A172 (cell line): ENCODE measurements around the gene NUP214. TPM values are rescaled to one million over a fixed set of nuclear protein-coding genes. Genes with fewer than 3 reads are reported as not detected.
"Not testable (repeated sequence)": the region's sequence is repeated elsewhere in the genome, so short reads cannot be mapped to it uniquely, and the experiment has no call there.

Experiments
- DNase-seq: peaks from one replicate; pipeline ENCODE4 v3.0.0-alpha.2; 2015; ENCODE audit warnings: low spot score
- total RNA-seq: library from RNA; depleted of rRNA; stranded (reverse); fragments of >200 nt; shearing (Covaris generic); gene quantifications from 2 replicates; pipeline ENCODE4 v1.2.3, GENCODE V29; 2014

Gene NUP214
- total RNA-seq, 1 experiment from 2014 or later, result 16.2 TPM

DNA sequence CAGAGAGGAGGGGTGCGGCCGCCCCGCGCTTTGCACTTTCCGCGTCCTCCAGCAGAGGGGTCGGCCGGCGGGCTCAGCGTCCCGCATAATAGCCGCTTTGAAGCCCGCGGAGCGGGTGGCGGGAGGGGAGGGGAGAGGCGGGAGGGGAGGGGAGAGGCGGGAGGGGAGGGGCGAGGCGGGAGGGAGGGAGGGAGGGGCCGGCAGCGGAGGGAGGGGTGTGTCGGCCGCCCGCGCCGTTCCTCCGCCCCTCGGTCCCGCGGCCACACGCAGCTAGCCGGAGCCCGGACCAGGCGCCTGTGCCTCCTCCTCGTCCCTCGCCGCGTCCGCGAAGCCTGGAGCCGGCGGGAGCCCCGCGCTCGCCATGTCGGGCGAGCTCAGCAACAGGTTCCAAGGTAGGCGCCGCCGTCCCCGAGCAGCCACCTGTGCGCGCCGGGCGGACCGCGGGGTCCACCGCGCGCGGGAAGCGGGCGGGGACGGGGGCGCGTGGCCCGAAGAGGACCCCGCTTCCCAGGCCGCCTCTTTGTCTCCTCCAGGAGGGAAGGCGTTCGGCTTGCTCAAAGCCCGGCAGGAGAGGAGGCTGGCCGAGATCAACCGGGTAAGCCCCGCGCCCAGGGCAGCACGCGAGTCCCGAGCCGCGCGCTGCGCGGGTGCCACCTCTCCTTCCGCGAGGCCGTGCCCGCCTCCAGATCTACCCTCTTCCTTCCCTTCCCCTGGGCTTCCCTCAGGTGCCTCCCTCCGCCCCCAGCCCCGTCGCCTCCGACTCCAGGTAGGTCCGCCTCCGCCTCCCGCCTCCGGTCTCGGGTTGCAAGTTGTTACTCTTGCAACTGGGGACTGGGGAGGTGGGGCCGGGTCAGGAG, 28.9 kb upstream of the NUP214 start, which contains the start of gene AIF1L:
Gene AIF1L, plus strand, starts transcription at position 263 of the 857 bp plus-strand sequence. Its CDS starts 99 bp downstream, at position 362.
- DNase-seq, result no peak

DNA sequence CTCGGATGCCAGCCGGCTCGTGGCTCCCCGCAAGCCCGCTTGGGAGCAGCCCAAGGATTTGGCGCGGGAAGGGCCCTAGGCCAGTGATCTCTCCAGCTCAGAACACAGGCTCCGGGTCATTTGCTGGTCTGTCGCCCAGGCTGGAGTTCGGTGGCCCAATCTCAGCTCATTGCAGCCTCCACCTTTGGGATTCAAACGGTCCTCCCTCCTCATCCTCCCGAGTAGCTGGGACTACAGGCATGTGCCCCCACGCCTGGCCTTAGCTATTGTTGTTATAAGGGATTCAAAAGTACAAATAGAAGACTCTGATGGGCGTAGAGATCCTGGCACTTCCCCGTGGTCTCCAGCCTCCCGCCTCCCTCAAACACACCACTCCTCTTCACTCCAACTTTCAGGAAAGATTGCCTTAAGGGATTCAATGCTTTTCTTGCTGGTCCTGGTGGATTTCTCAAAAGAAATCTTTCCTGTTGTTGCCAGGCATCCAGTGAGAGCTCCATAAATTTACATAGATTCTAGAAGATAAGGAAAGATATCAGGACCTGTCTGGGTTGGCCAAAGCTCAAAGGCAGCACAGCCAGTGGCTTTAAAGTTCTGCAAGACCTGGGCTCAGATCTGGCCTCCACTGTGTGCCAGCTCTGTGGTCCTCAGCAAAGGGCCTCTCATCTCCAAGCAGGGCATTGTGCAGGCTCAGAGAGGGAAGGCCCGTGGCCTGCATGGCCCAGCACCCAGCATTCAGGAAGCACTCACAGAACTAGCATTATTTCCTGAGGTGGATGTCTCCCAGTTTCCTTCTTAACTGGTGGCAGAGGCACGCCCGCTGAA, 28.0 kb upstream of the NUP214 start:
- DNase-seq, result no peak

DNA sequence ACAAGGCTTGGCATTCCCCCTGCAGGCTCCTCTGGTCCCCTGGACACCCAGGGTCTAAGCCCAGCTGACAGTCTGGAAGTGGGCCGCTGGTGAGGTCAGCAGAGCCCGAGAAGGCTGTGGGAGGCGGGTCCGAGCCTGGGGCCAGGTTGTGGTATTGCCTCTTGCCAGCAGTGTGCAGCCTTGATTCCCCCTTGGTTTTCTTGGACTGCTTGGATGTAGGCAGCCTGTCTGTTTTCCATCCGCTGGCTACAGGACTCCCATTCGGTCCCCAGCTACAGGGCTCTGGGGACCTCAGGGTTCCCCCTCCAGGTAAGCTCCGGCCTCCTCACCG, 27.5 kb upstream of the NUP214 start:
- DNase-seq, result no peak

DNA sequence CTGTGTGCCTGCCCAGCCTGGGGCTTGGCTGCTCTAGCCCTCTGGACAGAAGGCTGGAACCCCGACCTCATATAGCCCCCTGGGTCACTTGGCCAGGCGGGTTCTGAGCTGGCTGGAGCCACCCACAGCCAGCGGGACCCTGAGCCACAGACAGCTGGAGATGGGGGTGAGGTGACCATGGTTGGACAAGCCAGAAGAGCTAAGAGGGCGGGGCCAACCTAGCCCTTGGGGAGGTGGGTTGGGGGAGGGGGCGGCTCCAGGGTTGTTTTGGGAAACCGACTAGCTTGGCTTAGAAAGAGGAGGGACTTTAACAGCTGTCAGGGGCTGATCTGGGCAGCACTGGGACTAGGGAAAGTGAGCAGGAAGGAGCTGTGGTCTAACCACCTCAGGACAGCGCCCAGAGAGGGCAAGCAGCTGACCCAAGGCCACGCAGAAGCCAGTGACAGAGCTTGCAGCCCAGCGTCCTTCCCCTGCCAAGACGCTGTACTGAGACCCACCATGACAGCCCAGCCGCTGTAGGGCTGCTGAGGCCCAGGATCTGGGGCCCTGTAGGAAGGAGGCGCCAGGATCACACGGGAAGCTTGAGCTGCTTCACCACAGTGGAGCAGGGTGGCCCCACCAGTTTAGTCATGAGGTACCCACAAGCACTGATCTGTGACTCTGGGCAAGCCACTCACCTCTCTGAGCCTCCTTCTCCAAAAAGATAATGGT, 26.8 kb upstream of the NUP214 start:
- no peak for DNase-seq

DNA sequence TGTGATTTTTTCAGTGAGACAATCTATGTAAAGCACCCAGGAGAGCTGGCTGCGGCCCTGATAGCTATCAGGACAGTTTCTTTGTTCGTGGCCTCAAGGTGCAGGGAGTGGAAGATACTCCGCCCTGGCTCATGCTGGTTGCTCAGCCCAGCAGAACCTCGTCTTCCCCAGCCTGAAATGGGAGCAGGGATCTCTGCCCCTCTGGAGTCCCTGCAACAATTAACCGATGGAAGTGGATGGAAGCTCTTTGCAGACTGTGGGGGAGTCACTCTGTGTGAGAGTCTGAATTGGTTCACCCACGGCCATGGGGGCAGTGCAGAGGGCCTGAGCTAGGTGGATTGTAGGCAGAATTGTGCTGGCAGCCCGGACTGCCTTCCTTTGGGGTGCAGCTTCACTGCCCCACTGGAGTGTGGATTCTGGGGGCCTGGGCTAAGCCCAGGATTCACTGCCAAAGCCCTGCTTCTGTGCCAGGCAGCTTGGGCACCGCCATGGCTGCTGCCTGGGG, 26.2 kb upstream of the NUP214 start:
- no peak for DNase-seq

DNA sequence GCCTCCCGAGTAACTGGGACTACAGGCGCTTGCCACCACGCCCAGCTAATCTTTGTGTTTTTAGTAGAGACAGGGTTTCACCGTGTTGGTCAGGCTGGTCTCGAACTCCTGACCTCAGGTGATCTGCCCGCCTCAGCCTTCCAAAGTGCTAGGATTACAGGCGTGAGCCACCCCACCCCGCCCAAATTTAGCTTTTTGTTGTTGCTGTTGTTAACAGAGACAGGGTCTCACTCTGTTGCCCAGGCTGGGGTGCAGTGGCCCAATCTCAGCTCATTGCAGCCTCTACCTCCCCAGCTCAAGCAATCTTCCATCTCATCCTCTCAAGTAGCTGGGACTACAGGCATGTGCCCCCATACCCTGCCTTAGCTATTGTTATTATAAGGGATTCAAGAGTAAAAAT, 25.5 kb upstream of the NUP214 start:
- not testable (repeated sequence) for DNase-seq

DNA sequence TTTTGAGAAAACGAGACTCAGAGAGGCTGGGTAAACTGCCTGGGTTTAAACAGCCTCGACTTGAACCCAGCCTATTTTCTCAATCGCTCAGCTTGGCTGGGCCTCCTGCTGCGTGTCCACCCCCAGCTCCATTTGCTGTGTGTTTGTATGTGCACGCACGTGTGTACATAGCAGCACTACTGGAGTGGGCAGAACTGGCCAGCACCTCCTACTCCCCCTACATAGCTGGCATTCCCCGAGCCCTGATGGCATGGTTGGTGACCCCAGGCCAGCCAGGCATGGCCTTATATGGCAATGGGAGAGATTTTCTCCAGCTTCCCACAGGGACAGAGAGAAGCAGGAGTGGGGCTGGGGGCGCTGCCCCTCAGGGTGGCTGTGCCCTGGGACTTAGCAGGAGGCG, 24.9 kb upstream of the NUP214 start:
- no peak for DNase-seq

DNA sequence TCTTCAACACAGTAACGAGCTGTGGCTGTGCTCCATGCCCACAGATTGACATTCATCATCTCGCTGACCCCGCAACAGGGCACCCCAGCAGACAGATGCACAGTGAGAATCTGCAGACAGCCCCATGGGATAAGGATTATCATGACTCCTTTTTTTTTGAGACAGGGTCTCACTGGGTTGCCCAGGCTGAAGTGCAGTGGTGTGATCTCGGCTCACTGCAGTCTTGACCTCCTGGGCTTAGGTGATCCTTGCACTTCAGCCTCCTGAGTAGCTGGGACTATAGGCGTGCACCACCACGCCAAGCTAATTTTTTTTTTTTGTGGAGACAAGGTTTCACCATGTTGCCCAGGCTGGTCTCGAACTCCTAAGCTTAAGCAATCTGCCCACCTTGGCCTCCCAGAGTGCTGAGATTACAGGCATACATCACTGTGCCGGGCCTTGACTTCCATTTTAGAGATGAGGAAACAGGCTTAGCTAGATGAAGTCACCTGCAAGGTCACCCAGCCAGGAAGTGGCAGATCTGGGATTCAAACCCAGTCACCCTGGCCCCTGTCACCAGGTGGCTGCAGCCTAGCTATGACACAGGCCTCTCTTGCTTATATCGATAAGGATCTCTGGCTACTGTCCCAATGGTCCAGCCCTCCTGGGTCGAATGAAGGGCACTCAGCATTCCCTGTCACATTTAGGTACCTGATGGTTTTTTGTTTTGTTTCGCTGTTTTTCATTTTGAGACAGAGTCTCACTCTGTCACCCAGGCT, 24.0 kb upstream of the NUP214 start:
- no peak for DNase-seq

DNA sequence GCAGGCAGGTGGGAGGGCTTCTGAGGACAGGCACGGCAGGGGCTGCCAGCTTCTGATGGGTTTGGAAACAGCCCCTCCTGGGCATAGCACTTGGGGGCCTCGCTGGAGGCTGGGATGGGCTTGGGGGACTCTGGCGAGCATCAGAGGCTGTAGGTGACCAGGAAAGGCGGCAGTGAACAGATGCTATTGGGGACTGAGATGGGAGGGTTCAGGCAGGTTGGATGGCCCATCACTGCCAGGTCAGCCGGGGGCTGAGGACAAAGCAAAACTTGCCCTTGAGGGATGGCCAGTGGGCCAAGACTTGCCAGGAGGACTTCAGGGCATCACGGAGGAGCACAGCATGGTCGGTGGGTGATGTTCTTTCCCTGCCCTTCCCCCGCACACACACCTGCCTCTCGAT, 22.4 kb upstream of the NUP214 start:
- no peak for DNase-seq

DNA sequence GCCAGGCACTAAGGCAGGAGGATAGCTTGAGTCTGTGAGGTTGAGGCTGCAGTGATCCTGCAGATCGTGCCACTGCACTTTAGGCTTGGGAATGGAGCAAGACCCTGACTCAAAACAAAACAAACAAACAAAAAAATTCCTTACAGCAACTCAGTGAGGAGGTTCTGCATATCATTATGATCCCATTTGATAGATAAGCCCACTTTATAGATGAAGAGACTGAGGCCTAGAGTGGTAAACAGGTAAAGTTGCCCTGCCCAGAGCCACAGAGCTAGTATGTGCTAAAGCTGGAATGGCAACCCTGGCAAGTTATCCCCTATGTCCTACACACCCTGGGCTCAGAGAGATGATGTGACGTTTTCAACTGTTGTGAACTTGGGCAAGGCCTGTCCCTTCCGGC, 21.9 kb upstream of the NUP214 start:
- no peak for DNase-seq

DNA sequence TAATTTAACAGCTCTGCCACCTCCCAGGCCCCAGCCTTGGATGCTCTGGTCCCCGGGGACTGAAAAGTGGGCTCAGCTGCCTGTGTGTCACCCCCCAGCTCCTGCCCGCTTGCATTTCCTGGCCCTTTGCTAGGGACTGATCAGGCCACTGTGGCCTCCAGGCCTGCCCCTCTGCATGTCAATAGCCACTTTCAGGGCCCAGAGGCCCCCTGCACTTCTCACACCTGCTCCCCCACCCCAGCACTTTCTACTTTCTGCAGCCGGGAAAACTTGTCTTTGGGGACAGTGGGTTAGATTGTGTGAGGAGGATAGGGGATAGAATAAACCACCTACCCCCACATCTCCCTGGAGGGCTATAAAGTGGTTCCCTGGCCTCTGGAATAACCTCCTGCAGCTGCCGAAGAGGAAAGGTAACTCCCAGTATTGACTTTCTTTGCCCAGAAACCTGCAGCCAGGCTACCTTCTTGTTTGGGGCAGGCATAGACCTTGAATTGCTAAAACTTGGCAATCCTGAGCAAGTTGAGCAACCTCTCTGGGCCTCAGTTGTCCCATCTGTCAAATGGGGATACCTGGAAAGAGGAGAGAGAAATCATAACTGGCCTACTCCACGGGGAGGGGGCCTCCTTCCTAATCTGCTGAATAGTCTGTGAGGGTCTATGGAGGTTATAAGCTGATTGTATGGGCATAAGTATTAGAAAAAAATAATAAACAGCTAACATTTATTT, 21.2 kb upstream of the NUP214 start:
- DNase-seq, result no peak

DNA sequence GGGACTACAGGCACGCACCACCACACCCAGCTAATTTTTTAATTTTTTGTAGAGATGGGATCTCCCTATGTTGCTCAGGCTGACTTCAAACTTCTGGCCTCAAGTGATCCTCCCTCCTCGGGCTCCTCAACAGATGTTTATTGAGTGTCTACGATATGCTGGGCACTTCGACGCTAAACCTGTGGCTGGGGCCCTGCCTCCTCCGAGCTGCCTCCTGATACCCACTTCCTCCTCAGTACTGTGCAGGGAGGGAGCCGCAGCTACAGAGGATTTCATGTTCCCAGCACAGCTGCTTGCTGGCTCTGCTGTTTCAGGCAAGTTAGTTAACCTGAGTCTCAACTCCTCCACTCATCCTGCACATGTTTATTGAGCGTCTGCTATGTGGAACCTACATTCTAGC, 19.4 kb upstream of the NUP214 start:
- DNase-seq, result no peak

DNA sequence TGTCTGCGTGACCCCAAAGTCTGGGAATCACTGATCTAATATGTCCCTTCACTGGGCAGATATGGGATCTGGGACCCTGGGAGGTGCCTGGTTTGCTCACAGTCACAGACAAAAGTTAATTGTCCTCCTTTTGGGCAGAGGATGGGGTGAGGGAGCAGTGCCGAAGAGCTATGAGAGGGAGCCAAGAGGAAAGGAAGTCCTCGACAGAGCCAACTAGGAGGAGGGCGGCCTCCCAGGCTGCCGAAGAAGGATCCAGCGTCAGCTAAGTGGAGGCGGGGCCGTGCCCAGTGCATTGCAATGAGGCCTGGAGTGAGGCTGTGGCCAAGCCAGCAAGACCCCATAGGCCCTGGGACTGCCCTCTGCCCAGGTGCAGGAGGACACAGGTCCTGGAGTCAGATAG, 17.6 kb upstream of the NUP214 start:
- no peak for DNase-seq

DNA sequence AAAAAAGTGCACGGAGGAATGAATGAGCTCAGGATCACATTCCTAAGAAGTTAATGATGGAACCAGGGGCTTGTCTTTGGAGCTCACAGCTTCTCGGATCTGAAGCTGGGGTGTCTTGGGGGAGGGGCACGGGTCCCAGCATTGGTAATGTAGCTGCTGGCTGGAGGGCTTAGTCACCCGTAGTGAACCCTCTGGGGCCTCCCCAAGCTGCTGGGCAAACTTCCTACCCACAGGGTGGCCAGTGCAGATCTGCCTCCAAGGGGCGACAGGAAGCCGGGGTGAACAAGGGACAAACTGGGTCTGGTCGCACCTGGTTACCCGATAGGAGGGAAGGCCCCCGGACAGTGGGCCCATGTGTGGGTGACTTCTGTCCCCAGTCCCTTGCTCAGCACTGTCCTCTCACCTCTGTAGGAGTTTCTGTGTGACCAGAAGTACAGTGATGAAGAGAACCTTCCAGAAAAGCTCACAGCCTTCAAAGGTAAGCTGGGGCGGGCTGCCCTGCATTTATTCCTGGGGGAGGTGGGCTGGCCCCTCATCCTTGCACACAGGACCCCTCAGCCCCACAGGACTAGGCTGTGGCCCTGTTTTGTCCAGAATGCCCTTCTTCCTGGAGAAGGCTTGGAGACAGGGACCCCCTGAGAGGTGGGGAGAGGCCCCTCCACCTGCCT, 14.1 kb upstream of the NUP214 start:
- DNase-seq, result no peak

DNA sequence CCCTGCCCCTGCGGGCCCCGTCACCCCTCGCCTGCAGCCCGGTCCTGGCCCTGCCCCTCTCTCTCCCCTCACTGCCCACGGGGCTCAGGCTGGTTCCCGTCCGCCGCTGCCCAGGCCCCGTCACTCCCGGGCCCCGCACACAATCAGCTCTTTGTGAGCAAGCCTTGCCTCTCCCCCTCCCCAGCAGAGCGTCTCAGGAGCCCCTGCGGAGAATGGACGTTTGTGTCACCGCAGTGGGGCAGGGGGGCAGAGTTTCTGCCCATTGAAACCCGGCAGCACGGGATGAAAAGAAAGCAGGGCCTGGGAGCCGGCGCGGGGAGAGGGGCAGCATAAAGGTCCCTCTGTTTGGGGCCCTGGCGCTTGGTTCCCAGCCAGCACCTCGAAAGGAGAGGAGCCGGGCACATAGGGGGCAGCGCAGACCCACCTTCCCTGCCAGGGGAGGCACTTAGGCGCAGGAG, 13.5 kb upstream of the NUP214 start:
- DNase-seq, result no peak

DNA sequence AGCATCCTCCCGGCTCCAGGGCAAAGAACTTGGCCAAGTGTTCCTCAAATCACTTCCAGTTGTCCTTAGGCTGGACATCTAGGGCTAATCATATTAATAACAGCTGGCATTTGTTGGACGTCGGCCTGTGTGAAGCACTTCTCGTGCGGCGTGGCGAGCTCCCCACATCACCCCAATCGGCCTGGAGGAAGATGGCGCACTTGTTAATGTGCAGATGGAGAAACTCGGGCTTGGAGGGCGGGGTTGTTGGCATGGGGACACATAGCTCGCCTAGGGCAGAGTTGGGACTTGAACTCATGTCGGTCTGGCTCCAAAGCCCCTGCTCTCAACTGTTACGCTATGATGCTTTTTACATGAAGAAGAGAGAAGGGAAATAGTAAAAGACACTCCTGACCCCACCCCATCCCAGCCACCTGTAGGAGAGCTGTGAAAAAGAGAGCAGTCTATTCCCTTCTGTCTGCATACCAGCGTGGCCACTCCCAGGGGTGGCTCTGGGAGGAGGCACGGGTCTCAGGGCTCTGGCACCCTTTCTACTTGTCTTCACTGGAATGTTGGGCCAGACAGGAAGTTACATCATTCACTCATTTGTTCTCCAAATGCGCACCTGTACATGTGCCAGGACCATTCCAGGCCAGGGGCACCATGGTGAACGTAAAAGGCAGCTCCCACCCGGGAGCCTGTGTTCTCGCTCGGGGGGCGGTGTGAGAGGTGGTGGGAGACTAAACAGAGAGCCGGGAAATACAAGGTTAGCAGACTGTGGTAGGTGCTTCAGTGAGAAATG, 12.8 kb upstream of the NUP214 start:
- no peak for DNase-seq

DNA sequence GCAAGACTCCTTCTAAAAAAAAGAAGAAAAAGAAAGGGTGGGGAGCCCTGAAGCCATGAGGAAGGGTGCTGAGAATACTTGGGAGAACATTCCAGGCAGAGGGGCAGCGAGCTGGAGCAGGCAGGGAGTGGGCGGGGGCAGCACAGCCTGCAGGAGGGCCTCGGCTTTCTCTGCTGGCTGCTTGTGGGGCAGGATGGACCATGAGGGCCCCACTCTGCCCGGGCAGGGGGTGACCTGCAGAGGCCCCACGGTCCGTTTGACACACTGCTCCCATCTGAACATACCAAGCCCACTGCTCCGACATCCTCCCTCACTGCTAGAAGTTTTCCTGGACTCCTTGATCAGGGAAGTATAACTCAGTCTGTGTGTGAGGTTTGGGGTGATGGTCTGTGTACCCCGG, 11.7 kb upstream of the NUP214 start:
- no peak for DNase-seq

DNA sequence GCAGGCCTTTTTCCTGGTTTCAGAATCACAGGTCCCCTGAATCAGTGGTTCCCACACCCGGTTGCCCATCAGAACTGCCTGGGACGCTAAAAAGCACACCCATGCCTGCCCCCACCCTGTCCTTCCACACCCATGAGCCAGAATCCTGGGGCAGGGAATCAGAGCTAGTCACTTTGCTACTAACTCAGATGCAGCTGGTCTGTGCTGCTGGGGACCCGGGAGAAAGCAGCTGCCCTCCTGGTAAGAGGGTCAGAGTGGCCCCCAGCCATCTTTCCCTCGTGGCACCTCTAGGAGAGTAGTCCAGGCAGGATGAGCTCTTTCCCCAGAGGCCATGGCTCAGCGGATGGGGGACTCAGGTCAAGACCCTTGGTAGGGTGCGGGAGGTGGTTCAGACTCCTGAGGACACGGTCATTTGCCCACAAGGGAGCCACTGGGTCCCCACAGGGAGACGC, 11.3 kb upstream of the NUP214 start:
- DNase-seq, result no peak

DNA sequence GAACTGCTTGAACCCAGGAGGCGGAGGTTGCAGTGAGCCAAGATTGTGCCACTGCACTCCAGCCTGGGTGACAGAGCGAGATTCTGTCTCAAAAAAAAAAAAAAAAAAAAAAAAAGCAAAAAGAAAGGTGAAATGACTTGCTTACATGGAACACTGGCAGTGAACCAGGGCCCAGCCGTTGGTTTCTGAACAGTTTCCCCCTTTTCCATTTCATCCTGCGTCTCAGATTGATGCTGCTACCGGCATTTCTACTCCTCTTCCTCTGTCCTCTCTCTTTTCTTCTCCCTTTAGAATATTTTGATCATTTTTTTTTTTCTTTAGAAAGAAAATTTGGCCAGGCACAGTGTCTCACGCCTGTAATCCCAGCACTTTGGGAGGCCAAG, 10.0 kb upstream of the NUP214 start:
- not testable (repeated sequence) for DNase-seq
